ENCODE results near the gene GPR137C. TPM values are rescaled to one million over a fixed set of nuclear protein-coding genes. Genes with fewer than 3 reads are reported as not detected.

GPR137C gene
- total RNA-seq, 1 donor from 2014 or later, result 1.6 TPM

DNA sequence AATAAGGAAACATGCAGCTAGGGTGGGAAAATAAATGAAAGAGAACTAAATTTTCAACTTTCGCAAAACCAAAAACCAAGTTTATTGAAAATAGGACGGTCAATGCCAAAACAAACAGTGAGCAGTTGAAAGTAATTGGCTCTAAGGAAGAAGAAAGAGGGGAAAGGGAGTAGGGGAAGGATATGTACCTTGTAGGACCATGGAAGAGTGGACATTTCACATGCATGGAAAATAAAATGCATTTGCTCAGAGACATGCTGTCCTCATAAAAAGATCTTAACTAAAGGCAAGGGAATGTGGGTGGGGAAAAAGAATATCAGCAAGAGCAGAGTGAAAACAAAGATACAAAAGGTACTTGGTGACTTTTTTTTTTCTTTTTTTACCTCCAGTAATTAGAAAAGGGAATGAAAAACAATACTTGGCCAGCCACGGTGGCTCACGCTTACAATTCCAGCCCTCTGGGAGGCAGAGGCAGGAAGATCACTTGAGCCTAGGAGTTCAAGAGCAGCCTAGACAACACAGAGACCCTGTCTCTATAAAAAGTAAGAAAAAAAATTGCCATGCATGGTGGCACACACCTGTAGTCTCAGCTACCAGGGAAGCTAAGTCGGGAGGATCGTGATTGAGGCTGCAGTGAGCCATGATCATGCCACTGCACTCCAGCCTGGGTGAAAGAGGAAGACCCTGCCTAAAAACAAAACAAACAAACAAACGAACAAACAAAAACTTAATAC lies 6.9 kb upstream of the GPR137C start:
- Histone ChIP-seq H3K4me1 (ENCODE audit: control insufficient read depth in 3 of 3, insufficient read depth in 3 of 3, low read length in 3 of 3) (peaks cover 1 to 7% (median 5%) of the 10 kb centered on the region in 3 donors), H3K9me3 (ENCODE audit: control insufficient read depth in 3 of 3, low read length in 3 of 3) (no peaks in the 10 kb centered on the region), H3K4me3 (ENCODE audit: low read length in 3 of 3) (no peak overlapping the region), H3K27ac (ENCODE audit: low read depth, low read length) (no peak overlapping the region), H3K27me3 (ENCODE audit: control insufficient read depth in 3 of 3, insufficient read depth in 3 of 3, low read length in 3 of 3) (no peaks in the 10 kb centered on the region), H3K9ac (ENCODE audit: low read depth in 1 of 3, low read length in 3 of 3) (no peak overlapping the region), H3K36me3 (ENCODE audit: control insufficient read depth in 3 of 3, insufficient read depth in 3 of 3, low read length in 3 of 3) (peaks cover 0 to under 1% (median 0%) of the 10 kb centered on the region in 3 donors)

DNA sequence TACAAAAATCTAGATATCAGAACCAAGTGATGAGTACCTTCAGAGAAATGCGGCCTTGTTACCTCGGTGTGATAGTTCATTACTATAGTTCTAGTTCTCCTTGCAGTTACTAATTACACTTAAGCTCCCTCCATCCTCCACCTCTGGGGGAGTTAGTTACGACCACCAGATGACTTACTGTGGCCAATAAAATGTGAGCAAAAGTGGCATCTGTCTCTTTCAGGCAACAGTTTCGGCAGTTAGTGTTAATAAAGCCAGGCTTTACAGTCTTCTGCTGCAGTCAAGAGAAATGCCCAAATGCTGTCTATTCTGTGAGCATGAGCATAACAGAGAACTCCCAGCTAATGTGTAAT lies 6.3 kb upstream of the GPR137C start:
- Histone ChIP-seq H3K4me1 (ENCODE audit: control insufficient read depth in 3 of 3, insufficient read depth in 3 of 3, low read length in 3 of 3) (peaks cover 7 to 12% (median 11%) of the 10 kb centered on the region in 3 donors), H3K36me3 (ENCODE audit: control insufficient read depth in 3 of 3, insufficient read depth in 3 of 3, low read length in 3 of 3) (no peaks in the 10 kb centered on the region), H3K9me3 (ENCODE audit: control insufficient read depth in 3 of 3, low read length in 3 of 3) (no peaks in the 10 kb centered on the region), H3K4me3 (ENCODE audit: low read length in 3 of 3) (no peak overlapping the region), H3K9ac (ENCODE audit: low read depth in 1 of 3, low read length in 3 of 3) (no peak overlapping the region), H3K27ac (ENCODE audit: low read depth, low read length) (no peak overlapping the region), H3K27me3 (ENCODE audit: control insufficient read depth in 3 of 3, insufficient read depth in 3 of 3, low read length in 3 of 3) (no peaks in the 10 kb centered on the region)

DNA sequence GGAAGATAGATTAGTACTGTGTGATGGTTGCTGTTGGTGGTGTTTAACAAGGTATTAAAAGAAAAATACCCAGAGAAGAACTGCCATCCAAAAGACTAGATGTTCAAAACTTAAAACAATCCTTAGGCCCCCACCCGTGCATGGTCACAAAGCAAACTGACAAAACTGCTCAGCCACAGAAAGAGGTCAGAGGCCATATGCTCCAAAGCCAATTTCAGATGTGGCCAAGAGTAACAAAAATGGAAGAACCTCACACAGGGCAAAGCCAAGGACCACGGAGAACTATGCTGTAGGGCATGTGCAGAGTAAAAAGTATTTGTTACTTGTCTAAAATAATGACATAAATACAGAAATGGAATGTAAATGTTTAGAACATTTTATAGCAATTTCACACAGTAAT lies 5.6 kb upstream of the GPR137C start:
- peaks cover 10 to 18% (median 11%) of the 10 kb centered on the region in 3 donors for H3K4me1 ChIP-seq (ENCODE audit: control insufficient read depth in 3 of 3, insufficient read depth in 3 of 3, low read length in 3 of 3)
- no peaks in the 10 kb centered on the region for H3K36me3 ChIP-seq (ENCODE audit: control insufficient read depth in 3 of 3, insufficient read depth in 3 of 3, low read length in 3 of 3)
- H3K27ac ChIP-seq (ENCODE audit: low read depth, low read length), result no peak overlapping the region
- no peak overlapping the region for H3K9ac ChIP-seq (ENCODE audit: low read depth in 1 of 3, low read length in 3 of 3)
- H3K27me3 ChIP-seq (ENCODE audit: control insufficient read depth in 3 of 3, insufficient read depth in 3 of 3, low read length in 3 of 3), result no peaks in the 10 kb centered on the region
- H3K9me3 ChIP-seq (ENCODE audit: control insufficient read depth in 3 of 3, low read length in 3 of 3), result no peaks in the 10 kb centered on the region
- no peak overlapping the region for H3K4me3 ChIP-seq (ENCODE audit: low read length in 3 of 3)

- no peaks in the 10 kb centered on the region for H3K36me3 ChIP-seq (ENCODE audit: control insufficient read depth in 3 of 3, insufficient read depth in 3 of 3, low read length in 3 of 3)
- H3K9me3 ChIP-seq (ENCODE audit: control insufficient read depth in 3 of 3, low read length in 3 of 3), result no peaks in the 10 kb centered on the region
- no peak overlapping the region for H3K27ac ChIP-seq (ENCODE audit: low read depth, low read length)
- H3K27me3 ChIP-seq (ENCODE audit: control insufficient read depth in 3 of 3, insufficient read depth in 3 of 3, low read length in 3 of 3), result no peaks in the 10 kb centered on the region
- H3K4me1 ChIP-seq (ENCODE audit: control insufficient read depth in 3 of 3, insufficient read depth in 3 of 3, low read length in 3 of 3), result peaks cover 10 to 18% (median 11%) of the 10 kb centered on the region in 3 donors
- H3K9ac ChIP-seq (ENCODE audit: low read depth in 1 of 3, low read length in 3 of 3), result no peak overlapping the region
- no peak overlapping the region for H3K4me3 ChIP-seq (ENCODE audit: low read length in 3 of 3)
Measured at GRCh38 chr14:52547526-52547925, 5.1 kb upstream of the GPR137C start.

DNA sequence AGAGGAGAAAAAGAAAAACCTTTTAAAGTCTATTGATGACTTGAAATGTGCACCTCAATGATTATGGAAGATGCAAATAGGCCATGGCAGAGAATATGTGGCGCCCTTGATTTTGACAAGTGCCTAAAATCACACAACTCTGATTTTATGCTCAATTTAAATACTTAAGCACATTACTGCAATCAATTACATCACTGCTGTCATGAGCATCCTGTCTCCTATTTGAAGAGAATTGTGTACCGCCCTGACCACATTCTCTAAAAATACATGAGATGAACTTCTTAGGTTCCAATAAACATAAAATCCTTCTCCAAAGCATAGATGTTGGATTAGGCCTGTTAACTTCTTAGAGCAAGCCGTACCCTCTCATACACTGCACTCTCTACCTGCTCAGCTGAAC lies 2.0 kb upstream of the GPR137C start:
- Histone ChIP-seq H3K9me3 (ENCODE audit: control insufficient read depth in 3 of 3, low read length in 3 of 3) (no peaks in the 10 kb centered on the region), H3K4me3 (ENCODE audit: low read length in 3 of 3) (peak overlapping the region in 2 of 3 donors; percentile 15 to 86), H3K9ac (ENCODE audit: low read depth in 1 of 3, low read length in 3 of 3) (peak overlapping the region in 1 of 3 donors; percentile 18), H3K36me3 (ENCODE audit: control insufficient read depth in 3 of 3, insufficient read depth in 3 of 3, low read length in 3 of 3) (no peaks in the 10 kb centered on the region), H3K27me3 (ENCODE audit: control insufficient read depth in 3 of 3, insufficient read depth in 3 of 3, low read length in 3 of 3) (no peaks in the 10 kb centered on the region), H3K27ac (ENCODE audit: low read depth, low read length) (no peak overlapping the region), H3K4me1 (ENCODE audit: control insufficient read depth in 3 of 3, insufficient read depth in 3 of 3, low read length in 3 of 3) (peaks cover 21 to 28% (median 21%) of the 10 kb centered on the region in 3 donors)

DNA sequence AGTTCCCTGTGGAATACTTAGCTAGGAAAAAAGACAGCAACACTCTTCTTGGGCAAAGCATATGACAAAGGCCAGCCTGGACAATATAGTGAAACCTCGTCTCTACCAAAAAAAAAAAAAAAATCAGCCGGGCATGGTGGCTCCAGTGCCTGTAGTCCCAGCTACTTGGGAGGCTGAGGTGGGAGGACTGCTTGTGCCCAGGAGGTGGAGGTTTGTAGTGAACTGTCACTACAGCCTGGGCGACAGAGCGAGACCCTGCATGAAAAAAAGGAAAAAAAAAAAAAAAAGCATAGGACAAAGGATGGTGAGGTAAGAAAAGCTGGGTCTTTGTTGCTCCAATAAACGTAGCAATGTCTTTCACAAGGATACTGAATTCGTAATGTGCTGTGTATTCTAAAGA lies 1.4 kb upstream of the GPR137C start:
- Histone ChIP-seq H3K9me3 (ENCODE audit: control insufficient read depth in 3 of 3, low read length in 3 of 3) (no peaks in the 10 kb centered on the region), H3K4me1 (ENCODE audit: control insufficient read depth in 3 of 3, insufficient read depth in 3 of 3, low read length in 3 of 3) (peaks cover 21 to 28% (median 21%) of the 10 kb centered on the region in 3 donors), H3K9ac (ENCODE audit: low read depth in 1 of 3, low read length in 3 of 3) (peak overlapping the region; percentile 86 to 95 (median 90)), H3K27ac (ENCODE audit: low read depth, low read length) (peak overlapping the region; percentile 86), H3K27me3 (ENCODE audit: control insufficient read depth in 3 of 3, insufficient read depth in 3 of 3, low read length in 3 of 3) (no peaks in the 10 kb centered on the region), H3K36me3 (ENCODE audit: control insufficient read depth in 3 of 3, insufficient read depth in 3 of 3, low read length in 3 of 3) (no peaks in the 10 kb centered on the region), H3K4me3 (ENCODE audit: low read length in 3 of 3) (peak overlapping the region; percentile 15 to 86 (median 86))

DNA sequence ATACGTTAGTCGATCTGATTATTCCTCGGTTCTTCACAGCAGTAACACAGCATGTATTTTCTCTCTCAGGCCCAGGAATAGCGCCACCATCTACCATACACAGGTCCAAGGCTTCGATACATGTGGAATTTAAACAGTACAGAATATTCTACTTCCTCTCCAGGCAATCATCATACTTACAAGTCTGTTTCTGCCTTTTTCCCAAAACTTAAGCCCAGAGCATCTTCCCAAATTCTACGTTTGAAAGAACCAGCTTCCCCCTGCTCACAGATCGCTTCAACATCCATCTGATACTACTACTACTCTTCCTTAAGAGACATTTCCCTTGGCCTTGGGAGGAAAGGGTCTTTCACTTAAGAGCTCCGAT lies 957 bp upstream of the GPR137C start:
- H3K27me3 ChIP-seq (ENCODE audit: control insufficient read depth in 3 of 3, insufficient read depth in 3 of 3, low read length in 3 of 3), result no peaks in the 10 kb centered on the region
- peak overlapping the region; percentile 86 for H3K4me3 ChIP-seq (ENCODE audit: low read length in 3 of 3)
- H3K9me3 ChIP-seq (ENCODE audit: control insufficient read depth in 3 of 3, low read length in 3 of 3), result no peaks in the 10 kb centered on the region
- H3K4me1 ChIP-seq (ENCODE audit: control insufficient read depth in 3 of 3, insufficient read depth in 3 of 3, low read length in 3 of 3), result peaks cover 21 to 28% (median 21%) of the 10 kb centered on the region in 3 donors
- peak overlapping the region; percentile 86 to 95 (median 90) for H3K9ac ChIP-seq (ENCODE audit: low read depth in 1 of 3, low read length in 3 of 3)
- H3K27ac ChIP-seq (ENCODE audit: low read depth, low read length), result peak overlapping the region; percentile 86
- no peaks in the 10 kb centered on the region for H3K36me3 ChIP-seq (ENCODE audit: control insufficient read depth in 3 of 3, insufficient read depth in 3 of 3, low read length in 3 of 3)

DNA sequence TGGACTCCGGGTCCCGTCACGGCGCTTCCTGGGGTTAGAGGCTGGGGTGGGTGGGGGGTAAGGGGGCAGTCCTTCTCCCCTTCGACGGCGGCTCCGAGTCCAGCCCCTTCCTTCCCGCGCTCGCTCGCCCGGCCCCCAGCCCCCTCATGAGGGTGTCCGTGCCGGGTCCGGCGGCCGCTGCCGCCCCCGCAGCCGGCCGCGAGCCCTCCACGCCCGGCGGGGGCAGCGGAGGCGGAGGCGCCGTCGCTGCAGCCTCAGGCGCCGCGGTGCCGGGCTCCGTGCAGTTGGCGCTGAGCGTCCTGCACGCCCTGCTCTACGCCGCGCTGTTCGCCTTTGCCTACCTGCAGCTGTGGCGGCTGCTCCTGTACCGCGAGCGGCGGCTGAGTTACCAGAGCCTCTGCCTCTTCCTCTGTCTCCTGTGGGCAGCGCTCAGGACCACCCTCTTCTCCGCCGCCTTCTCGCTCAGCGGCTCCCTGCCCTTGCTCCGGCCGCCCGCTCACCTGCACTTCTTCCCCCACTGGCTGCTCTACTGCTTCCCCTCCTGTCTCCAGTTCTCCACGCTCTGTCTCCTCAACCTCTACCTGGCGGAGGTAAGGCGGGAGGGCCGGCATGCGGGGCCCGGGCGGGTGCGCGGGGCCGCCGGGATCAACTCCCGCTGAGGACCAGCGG lies 500 bp downstream of the GPR137C start:
- Histone ChIP-seq H3K27me3 (ENCODE audit: control insufficient read depth in 3 of 3, insufficient read depth in 3 of 3, low read length in 3 of 3) (no peaks in the 10 kb centered on the region), H3K27ac (ENCODE audit: low read depth, low read length) (peak overlapping the region; percentile 42), H3K4me3 (ENCODE audit: low read length in 3 of 3) (peak overlapping the region; percentile 79 to 85 (median 82)), H3K4me1 (ENCODE audit: control insufficient read depth in 3 of 3, insufficient read depth in 3 of 3, low read length in 3 of 3) (peaks cover 21 to 28% (median 21%) of the 10 kb centered on the region in 3 donors), H3K9me3 (ENCODE audit: control insufficient read depth in 3 of 3, low read length in 3 of 3) (no peaks in the 10 kb centered on the region), H3K36me3 (ENCODE audit: control insufficient read depth in 3 of 3, insufficient read depth in 3 of 3, low read length in 3 of 3) (no peaks in the 10 kb centered on the region), H3K9ac (ENCODE audit: low read depth in 1 of 3, low read length in 3 of 3) (peak overlapping the region; percentile 29 to 73 (median 54))

GRCh38 chr14:52553671-52554575 lies 1.3 kb downstream of the GPR137C start:
- H3K4me1 ChIP-seq (ENCODE audit: control insufficient read depth in 3 of 3, insufficient read depth in 3 of 3, low read length in 3 of 3), result peaks cover 21 to 28% (median 21%) of the 10 kb centered on the region in 3 donors
- no peaks in the 10 kb centered on the region for H3K9me3 ChIP-seq (ENCODE audit: control insufficient read depth in 3 of 3, low read length in 3 of 3)
- H3K27ac ChIP-seq (ENCODE audit: low read depth, low read length), result no peak overlapping the region
- no peaks in the 10 kb centered on the region for H3K36me3 ChIP-seq (ENCODE audit: control insufficient read depth in 3 of 3, insufficient read depth in 3 of 3, low read length in 3 of 3)
- peak overlapping the region; percentile 29 to 73 (median 54) for H3K9ac ChIP-seq (ENCODE audit: low read depth in 1 of 3, low read length in 3 of 3)
- H3K4me3 ChIP-seq (ENCODE audit: low read length in 3 of 3), result peak overlapping the region; percentile 79 to 85 (median 82)
- no peaks in the 10 kb centered on the region for H3K27me3 ChIP-seq (ENCODE audit: control insufficient read depth in 3 of 3, insufficient read depth in 3 of 3, low read length in 3 of 3)
